PC-9 (cell line): ENCODE data around the gene FANCI. TPM values are rescaled to one million over a fixed set of nuclear protein-coding genes. Genes with fewer than 3 reads are reported as not detected.
A peak's percentile ranks its signal among the peaks of the same experiment; 100 is the strongest.

ENCODE experiments used
- BruUV-seq: library from RNA; stranded (reverse); fragments of 400-500 nt; replicated peaks from 2 replicates; lab custom pipeline; 2021; lab: Mats Ljungman, UMichigan
- CTCF ChIA-PET: fragments of 300-600 bp; sonication (Branson Sonifier 250); formaldehyde crosslinking; loops from one replicate; lab custom pipeline; 2022; ENCODE audit warnings: antibody characterized with exemption; lab: Charles Lee
- POLR2A ChIA-PET: fragments of 300-600 bp; sonication (Branson Sonifier 250); formaldehyde crosslinking; loops from one replicate; lab custom pipeline; 2022; ENCODE audit warnings: antibody characterized with exemption; ENCODE audit not compliant: unreplicated experiment; lab: Charles Lee
- DNase-seq, 2 experiments: peaks; one replicate each; pipeline versions ENCODE4 v3.0.0 to v3.0.0-alpha.2; 2015 to 2022; ENCODE audit warnings: mixed read lengths in 1 of 2
- H2AFZ ChIP-seq: fragments of 200-600 bp; sonication (generic); 2 replicates; pipeline ENCODE4 v1.8.1; 2017; ENCODE audit warnings: antibody characterized with exemption
- H3F3A ChIP-seq: fragments of 200-600 bp; sonication (generic); 2 replicates; pipeline ENCODE4 v1.8.1; 2017; ENCODE audit warnings: antibody characterized with exemption, mild to moderate bottlenecking, low read depth; ENCODE audit not compliant: insufficient read depth
- H3K27ac ChIP-seq: fragments of 200-600 bp; sonication (generic); 2 replicates; pipeline ENCODE4 v1.6.1; 2016; ENCODE audit warnings: mixed run types
- H3K27me3 ChIP-seq: fragments of 200-600 bp; sonication (generic); 2 replicates; pipeline ENCODE4 v1.6.1; 2016; ENCODE audit warnings: low read depth, mixed run types; ENCODE audit not compliant: insufficient read depth
- H3K36me3 ChIP-seq: fragments of 200-600 bp; sonication (generic); 2 replicates; pipeline ENCODE4 v1.6.1; 2016; ENCODE audit warnings: low read depth, mixed run types
- H3K4me1 ChIP-seq: fragments of 200-600 bp; sonication (generic); replicated peaks from 2 replicates; pipeline ENCODE4 v1.6.1; 2016; ENCODE audit warnings: mixed run types; ENCODE audit not compliant: insufficient read depth
- H3K4me2 ChIP-seq: fragments of 200-600 bp; sonication (generic); 2 replicates; pipeline ENCODE4 v1.6.1; 2017; ENCODE audit warnings: mixed run types
- H3K4me3 ChIP-seq: fragments of 200-600 bp; sonication (generic); 2 replicates; pipeline ENCODE4 v1.6.1; 2016; ENCODE audit warnings: mixed run types
- H3K79me2 ChIP-seq: fragments of 200-600 bp; sonication (generic); 2 replicates; pipeline ENCODE4 v1.6.1; 2017; ENCODE audit warnings: low read depth, mixed run types
- H3K9me2 ChIP-seq: fragments of 200-600 bp; sonication (generic); 2 replicates; pipeline ENCODE4 v1.8.1; 2017; ENCODE audit warnings: mild to moderate bottlenecking; ENCODE audit not compliant: insufficient read depth
- H3K9me3 ChIP-seq: fragments of 200-600 bp; sonication (generic); 2 replicates; pipeline ENCODE4 v1.8.1; 2016; ENCODE audit warnings: low read depth; ENCODE audit not compliant: insufficient read depth
- H4K20me1 ChIP-seq: fragments of 200-600 bp; sonication (generic); 2 replicates; pipeline ENCODE4 v1.8.1; 2017; ENCODE audit not compliant: insufficient read depth
- EZH2 ChIP-seq: fragments of 200-600 bp; sonication (generic); IDR thresholded peaks from 2 replicates; pipeline ENCODE4 v1.8.0; 2017; ENCODE audit warnings: antibody characterized with exemption, low read depth
- intact Hi-C: fragments of 100-400 bp; cut with micrococcal nuclease; formaldehyde crosslinking; loops from one replicate; pipeline ENCODE4 v1.10.0; 2022; ENCODE audit not compliant: unreplicated experiment
- total RNA-seq: library from RNA; stranded (reverse); gene quantifications from 2 replicates; pipeline ENCODE4 v1.2.3, GENCODE V29; 2021
- TF ChIP-seq, protein P1 (sequence below): fragments of 200-600 bp; sonication (generic); conservative IDR thresholded peaks from 2 replicates; pipeline ENCODE4 v1.6.1; 2017; ENCODE audit warnings: mixed run types, antibody characterized with exemption, mild to moderate bottlenecking, moderate library complexity

The FANCI gene
- total RNA-seq, 1 experiment from 2014 or later = 126 TPM

- no peak for DNase-seq
- Histone ChIP-seq H3K4me1 (no peaks in the 10 kb centered on the region), H2AFZ (no peak overlapping the region), H3K9me2 (no peaks in the 10 kb centered on the region), H3K36me3 (peaks cover 27% of the 10 kb centered on the region), H3K27ac (no peak overlapping the region), H3K79me2 (no peaks in the 10 kb centered on the region), H3K4me3 (no peak overlapping the region), H3F3A (peaks cover 4% of the 10 kb centered on the region; the same call in 1 of the 2 replicates), H3K9me3 (no peaks in the 10 kb centered on the region), H4K20me1 (no peaks in the 10 kb centered on the region), H3K4me2 (no peak overlapping the region), H3K27me3 (no peaks in the 10 kb centered on the region)
- intact Hi-C loops = no loop called here
- no TSS peak for BruUV-seq
- ChIA-PET POLR2A (no interaction called here), CTCF (no interaction called here)
- no peak for TF ChIP-seq EZH2
- TF ChIP-seq, protein P1, sequence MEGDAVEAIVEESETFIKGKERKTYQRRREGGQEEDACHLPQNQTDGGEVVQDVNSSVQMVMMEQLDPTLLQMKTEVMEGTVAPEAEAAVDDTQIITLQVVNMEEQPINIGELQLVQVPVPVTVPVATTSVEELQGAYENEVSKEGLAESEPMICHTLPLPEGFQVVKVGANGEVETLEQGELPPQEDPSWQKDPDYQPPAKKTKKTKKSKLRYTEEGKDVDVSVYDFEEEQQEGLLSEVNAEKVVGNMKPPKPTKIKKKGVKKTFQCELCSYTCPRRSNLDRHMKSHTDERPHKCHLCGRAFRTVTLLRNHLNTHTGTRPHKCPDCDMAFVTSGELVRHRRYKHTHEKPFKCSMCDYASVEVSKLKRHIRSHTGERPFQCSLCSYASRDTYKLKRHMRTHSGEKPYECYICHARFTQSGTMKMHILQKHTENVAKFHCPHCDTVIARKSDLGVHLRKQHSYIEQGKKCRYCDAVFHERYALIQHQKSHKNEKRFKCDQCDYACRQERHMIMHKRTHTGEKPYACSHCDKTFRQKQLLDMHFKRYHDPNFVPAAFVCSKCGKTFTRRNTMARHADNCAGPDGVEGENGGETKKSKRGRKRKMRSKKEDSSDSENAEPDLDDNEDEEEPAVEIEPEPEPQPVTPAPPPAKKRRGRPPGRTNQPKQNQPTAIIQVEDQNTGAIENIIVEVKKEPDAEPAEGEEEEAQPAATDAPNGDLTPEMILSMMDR = no peak
These were observed 49.2 kb downstream of the FANCI start for GRCh38 chr15:89293012-89293411.

- POLR2A ChIA-PET = no interaction called here
- H3F3A ChIP-seq = peaks cover 9% of the 10 kb centered on the region; the same call in 1 of the 2 replicates
- H3K79me2 ChIP-seq = no peaks in the 10 kb centered on the region
- H3K4me2 ChIP-seq = no peak overlapping the region
- intact Hi-C loops = loop anchor here (5.0 kb wide), 1 partner anchor 93 kb away; no protein-coding TSS in a partner anchor
- no peaks in the 10 kb centered on the region for H3K4me1 ChIP-seq
- H4K20me1 ChIP-seq = no peaks in the 10 kb centered on the region
- no peaks in the 10 kb centered on the region for H3K27me3 ChIP-seq
- no peaks in the 10 kb centered on the region for H3K9me3 ChIP-seq
- TF ChIP-seq, protein P1 = peak; percentile 38; the same call in 1 of the 2 replicates
- TF ChIP-seq EZH2 = no peak
- CTCF ChIA-PET = interaction anchor here (0.6 to 1.1 kb wide), 3 partner anchors 122 to 395 kb away, joined by 3 to 5 read pairs (median 4); no protein-coding TSS in a partner anchor
- DNase-seq = no peak
- no peak overlapping the region for H2AFZ ChIP-seq
- no peak overlapping the region for H3K27ac ChIP-seq
- no TSS peak for BruUV-seq
- no peak overlapping the region for H3K4me3 ChIP-seq
- H3K9me2 ChIP-seq = no peaks in the 10 kb centered on the region
- peaks cover 5% of the 10 kb centered on the region; the same call in 1 of the 2 replicates for H3K36me3 ChIP-seq
These were observed 56.1 kb downstream of the FANCI start for GRCh38 chr15:89299896-89300295.

GRCh38 chr15:89301304-89302089 is 57.7 kb downstream of the FANCI start:
- H3K27ac ChIP-seq = no peak overlapping the region
- H3K36me3 ChIP-seq = peaks cover 5% of the 10 kb centered on the region; the same call in 1 of the 2 replicates
- no peaks in the 10 kb centered on the region for H4K20me1 ChIP-seq
- no peaks in the 10 kb centered on the region for H3K79me2 ChIP-seq
- no peak for DNase-seq
- H3K9me3 ChIP-seq = no peaks in the 10 kb centered on the region
- ChIA-PET CTCF (no interaction called here), POLR2A (no interaction called here)
- no peak overlapping the region for H3K4me3 ChIP-seq
- no peak overlapping the region for H3K4me2 ChIP-seq
- intact Hi-C loops = loop anchor here (5.0 kb wide), 1 partner anchor 94 kb away; no protein-coding TSS in a partner anchor
- TF ChIP-seq, protein P1 = no peak
- TF ChIP-seq EZH2 = no peak
- no peaks in the 10 kb centered on the region for H3K27me3 ChIP-seq
- no peaks in the 10 kb centered on the region for H3K9me2 ChIP-seq
- no peak overlapping the region for H2AFZ ChIP-seq
- BruUV-seq = no TSS peak
- H3F3A ChIP-seq = peaks cover 12% of the 10 kb centered on the region; the same call in 1 of the 2 replicates
- H3K4me1 ChIP-seq = no peaks in the 10 kb centered on the region
